IMR-90 (cell line): ENCODE measurements around the gene RASGEF1C. TPM values are rescaled to one million over a fixed set of nuclear protein-coding genes. Genes with fewer than 3 reads are reported as not detected.

Source experiments
- ATAC-seq: fragments of 200-7000 bp; cut with Tn5 transposase; 2 replicates; pipeline ENCODE4 v1.9.1; 2020; ENCODE audit warnings: low read depth, mild to moderate bottlenecking, moderate library complexity
- BruUV-seq: library from RNA; stranded (reverse); fragments of 400-500 nt; replicated peaks from 2 replicates; lab custom pipeline; 2021; lab: Mats Ljungman, UMichigan
- CTCF ChIA-PET: fragments of 300-600 bp; formaldehyde crosslinking; extraction: SDS; loops from one replicate; lab custom pipeline; 2021; ENCODE audit warnings: antibody characterized with exemption; lab: Yijun Ruan, JAX
- POLR2A ChIA-PET: fragments of 300-600 bp; sonication (Branson Sonifier 250); formaldehyde crosslinking; loops from one replicate; lab custom pipeline; 2022; ENCODE audit warnings: antibody characterized with exemption; ENCODE audit not compliant: unreplicated experiment; lab: Charles Lee
- DNase-seq: peaks from one replicate; pipeline ENCODE4 v3.0.0; 2013
- H2AFZ ChIP-seq: replicated peaks from 2 replicates; pipeline ENCODE3; 2013; ENCODE audit warnings: low read length, mild to moderate bottlenecking; ENCODE audit not compliant: poor library complexity
- H2AK5ac ChIP-seq: 2 replicates; pipeline ENCODE4 v1.6.1; 2013; ENCODE audit warnings: low read depth, low read length, inconsistent platforms
- H2AK9ac ChIP-seq: replicated peaks from 2 replicates; pipeline ENCODE3; 2013; ENCODE audit warnings: mild to moderate bottlenecking, low read depth, low read length, moderate library complexity; ENCODE audit not compliant: poor library complexity
- H2BK120ac ChIP-seq: 2 replicates; pipeline ENCODE4 v1.6.1; 2013; ENCODE audit warnings: low read depth, low read length, inconsistent platforms
- H2BK15ac ChIP-seq: 3 replicates; pipeline ENCODE4 v1.6.1; 2013; ENCODE audit warnings: low read depth, low read length, inconsistent platforms
- H2BK20ac ChIP-seq: 2 replicates; pipeline ENCODE4 v1.6.1; 2013; ENCODE audit warnings: low read depth, mild to moderate bottlenecking, inconsistent platforms, low read length, moderate library complexity
- H2BK5ac ChIP-seq: 2 replicates; pipeline ENCODE4 v1.6.1; 2013; ENCODE audit warnings: mild to moderate bottlenecking, low read depth, low read length, inconsistent platforms; ENCODE audit not compliant: poor library complexity, severe bottlenecking
- H3K14ac ChIP-seq: replicated peaks from 2 replicates; pipeline ENCODE4 v1.6.1; 2013; ENCODE audit warnings: low read depth, low read length, inconsistent platforms
- H3K18ac ChIP-seq: 2 replicates; pipeline ENCODE4 v1.6.1; 2013; ENCODE audit warnings: low read depth, low read length, control low read depth
- H3K23ac ChIP-seq: 2 replicates; pipeline ENCODE4 v1.6.1; 2013; ENCODE audit warnings: low read depth, low read length, inconsistent platforms
- H3K27ac ChIP-seq: 2 replicates; pipeline ENCODE4 v1.5.1; 2013; ENCODE audit warnings: mild to moderate bottlenecking, control low read depth, low read length; ENCODE audit not compliant: insufficient read depth
- H3K27me3 ChIP-seq: 2 replicates; pipeline ENCODE4 v1.6.1; 2013; ENCODE audit warnings: low read length; ENCODE audit not compliant: control insufficient read depth, insufficient read depth
- H3K36me3 ChIP-seq: 2 replicates; pipeline ENCODE4 v1.6.1; 2013; ENCODE audit warnings: low read length, mixed read lengths; ENCODE audit not compliant: control insufficient read depth, insufficient read depth
- H3K4ac ChIP-seq: 2 replicates; pipeline ENCODE4 v1.6.1; 2013; ENCODE audit warnings: low read depth, low read length, inconsistent platforms
- H3K4me1 ChIP-seq: 2 replicates; pipeline ENCODE4 v1.6.1; 2013; ENCODE audit warnings: low read length, mixed read lengths; ENCODE audit not compliant: control insufficient read depth, insufficient read depth
- H3K4me2 ChIP-seq: 2 replicates; pipeline ENCODE4 v1.6.1; 2013; ENCODE audit warnings: low read depth, mild to moderate bottlenecking, control low read depth, low read length, moderate library complexity
- H3K4me3 ChIP-seq: 2 replicates; pipeline ENCODE4 v1.5.1; 2013; ENCODE audit warnings: low read depth, mild to moderate bottlenecking, control low read depth, low read length, moderate library complexity; ENCODE audit not compliant: insufficient read depth
- H3K56ac ChIP-seq: 2 replicates; pipeline ENCODE4 v1.6.1; 2013; ENCODE audit warnings: low read length, inconsistent platforms; ENCODE audit not compliant: insufficient read depth; ENCODE audit errors: extremely low read depth
- H3K79me1 ChIP-seq, 2 experiments: 2 replicates each; pipeline ENCODE4 v1.6.1; 2013; ENCODE audit warnings: low read length in 2 of 2, inconsistent platforms in 1 of 2, low read depth in 1 of 2
- H3K9ac ChIP-seq: 2 replicates; pipeline ENCODE4 v1.6.1; 2013; ENCODE audit warnings: low read depth, low read length, control low read depth
- H3K9me1 ChIP-seq: 2 replicates; pipeline ENCODE4 v1.6.1; 2013; ENCODE audit warnings: low read length, inconsistent platforms; ENCODE audit not compliant: insufficient read depth
- H3K9me3 ChIP-seq: 2 replicates; pipeline ENCODE4 v1.6.1; 2013; ENCODE audit warnings: low read length; ENCODE audit not compliant: control insufficient read depth, insufficient read depth
- H4K20me1 ChIP-seq: 2 replicates; pipeline ENCODE4 v1.6.1; 2013; ENCODE audit warnings: low read length, inconsistent platforms; ENCODE audit not compliant: insufficient read depth
- H4K5ac ChIP-seq: 2 replicates; pipeline ENCODE4 v1.6.1; 2013; ENCODE audit warnings: mild to moderate bottlenecking, low read depth, low read length, control low read depth
- H4K8ac ChIP-seq, 2 experiments: 2 replicates each; pipeline ENCODE4 v1.6.1; 2013; ENCODE audit warnings: low read depth in 2 of 2, low read length in 2 of 2, control low read depth in 1 of 2, inconsistent platforms in 1 of 2
- H4K91ac ChIP-seq: 2 replicates; pipeline ENCODE4 v1.6.1; 2013; ENCODE audit warnings: low read depth, low read length, inconsistent platforms; ENCODE audit not compliant: insufficient read depth
- POLR2A ChIP-seq: IDR thresholded peaks from 2 replicates; pipeline ENCODE4 v1.6.1; 2012; ENCODE audit warnings: mild to moderate bottlenecking, low read depth, low read length
- WGBS, 2 experiments: methylation state at CpG; one replicate each; pipeline versions ENCODE4 v1.1.5 to v1.1.7; 2013; ENCODE audit warnings: missing lambda C conversion rate in 2 of 2; ENCODE audit not compliant: insufficient read length in 1 of 2; ENCODE audit errors: extremely low coverage in 2 of 2; 5-methylcytosine and 5-hydroxymethylcytosine counted together
- dilution Hi-C: fragments of 300-500 bp; cut with HindIII; formaldehyde crosslinking; loops from one replicate; pipeline ENCODE4 v1.14.3; 2018; ENCODE audit warnings: low sequenced_read_pairs; ENCODE audit not compliant: unreplicated experiment
- in situ Hi-C: fragments of 300-500 bp; cut with MboI; formaldehyde crosslinking; loops from 3 replicates; pipeline ENCODE4 v1.14.3; 2019; ENCODE audit warnings: low sequenced_read_pairs, inconsistent platforms, mixed read lengths
- intact Hi-C: fragments of 100-400 bp; cut with micrococcal nuclease; formaldehyde crosslinking; loops from 2 replicates; pipeline ENCODE4 v1.10.0; 2022
- polyA plus RNA-seq, 3 experiments: library from polyadenylated mRNA; depleted of rRNA; stranded (reverse); fragments of >200 nt; gene quantifications; 2 replicates each; pipeline ENCODE4 v1.2.3, GENCODE V29; 2012; ENCODE audit warnings: low replicate concordance in 1 of 3
- total RNA-seq: library from RNA; depleted of rRNA; stranded (reverse); fragments of >200 nt; gene quantifications from 2 replicates; pipeline ENCODE4 v1.2.3, GENCODE V29; 2012

Gene RASGEF1C
- total and polyA plus RNA-seq, 2 of the 4 experiments (the other 2 are of a cell fraction): not detected

DNA sequence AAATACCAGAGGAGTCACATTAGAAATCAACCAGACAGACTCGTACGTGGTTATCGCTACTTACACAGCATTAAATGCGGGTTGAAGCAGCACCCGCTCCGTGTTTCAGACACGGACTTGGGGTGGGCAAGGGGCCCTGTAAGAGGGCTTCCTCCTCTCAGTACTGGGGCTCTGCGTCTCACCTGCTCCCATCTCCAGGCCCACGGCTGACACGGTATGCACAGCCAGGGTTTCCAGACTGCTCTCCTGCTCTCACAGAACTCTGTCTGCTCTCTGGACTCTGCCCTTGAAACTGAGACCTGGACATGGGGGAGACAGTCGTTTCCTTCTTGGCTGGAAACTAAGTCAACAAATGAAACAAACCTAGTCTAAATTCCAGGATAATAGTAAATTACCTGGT is 24.7 kb upstream of the RASGEF1C start:
- Histone ChIP-seq H4K91ac (peak overlapping the region; percentile 63), H4K8ac (peak overlapping the region; percentile 9 to 51; a peak in 1 of 4 replicates), H3K4me3 (no peak overlapping the region), H3K4ac (no peak overlapping the region), H3K79me1 (no peaks in the 10 kb centered on the region), H2BK5ac (peak overlapping the region; percentile 49), H2BK15ac (no peak overlapping the region), H3K56ac (no peak overlapping the region), H3K18ac (no peak overlapping the region), H2BK20ac (no peak overlapping the region), H2AFZ (no peak overlapping the region), H3K4me2 (no peak overlapping the region), H3K36me3 (peaks cover 24% of the 10 kb centered on the region), H2BK120ac (no peak overlapping the region), H3K14ac (no peak overlapping the region), H2AK5ac (no peak overlapping the region; the same call in 1 of the 2 replicates), H2AK9ac (no peak overlapping the region), H3K4me1 (no peaks in the 10 kb centered on the region), H3K9me3 (0 out of 2 replicates have a peak, but pooled peaks cover 2% of the 10 kb centered on the region), H4K5ac (no peak overlapping the region), H3K27me3 (no peaks in the 10 kb centered on the region), H4K20me1 (no peaks in the 10 kb centered on the region), H3K27ac (no peak overlapping the region; the same call in 1 of the 2 replicates), H3K9me1 (no peaks in the 10 kb centered on the region), H3K23ac (no peak overlapping the region), H3K9ac (no peak overlapping the region)
- DNase-seq: no peak
- WGBS, 2 experiments: 90% methylated on average over 6 of the region's 11 CpGs; no CpG with 5 or more reads in 1 of the 2 experiments
- no TSS peak for BruUV-seq
- in situ Hi-C loops (no loop called here), intact Hi-C loops (loop anchor here (5.0 kb wide), 1 partner anchor 1626 kb away; no protein-coding TSS in a partner anchor), dilution Hi-C loops (no loop called here)
- ChIA-PET POLR2A (no interaction called here), CTCF (no interaction called here)
- no peak for ATAC-seq
- no peak for TF ChIP-seq POLR2A
